H1 (cell line): ENCODE measurements around the gene RAB30. TPM values are rescaled to one million over a fixed set of nuclear protein-coding genes. Genes with fewer than 3 reads are reported as not detected.

Experiments used
- CTCF ChIA-PET: fragments of 300-600 bp; sonication (Branson Sonifier 250); formaldehyde crosslinking; loops from one replicate; lab custom pipeline; 2021; ENCODE audit not compliant: partially characterized antibody; lab: Charles Lee
- POLR2A ChIA-PET: fragments of 300-600 bp; sonication (Branson Sonifier 250); formaldehyde crosslinking; loops from one replicate; lab custom pipeline; 2021; ENCODE audit warnings: inconsistent platforms; ENCODE audit not compliant: partially characterized antibody; lab: Charles Lee
- DNase-seq, 2 experiments: peaks; one replicate each; pipeline versions ENCODE4 v3.0.0 to v3.0.0-alpha.2; 2010 to 2022; ENCODE audit warnings: low spot score in 2 of 2, low read depth in 1 of 2, mixed read lengths in 1 of 2
- FAIRE-seq: peaks from 2 replicates; lab custom pipeline; 2011; peaks lifted over from hg19 to GRCh38; lab: Jason Lieb, UNC
- H2AFZ ChIP-seq: 2 replicates; pipeline ENCODE4 v1.8.1; 2012; ENCODE audit warnings: low read length, inconsistent platforms
- H2AK5ac ChIP-seq: 2 replicates; pipeline ENCODE4 v1.6.1; 2013; ENCODE audit warnings: low read depth, low read length
- H2BK120ac ChIP-seq: replicated peaks from 2 replicates; pipeline ENCODE3; 2013; ENCODE audit warnings: low read depth, low read length, inconsistent platforms
- H2BK12ac ChIP-seq: 2 replicates; pipeline ENCODE4 v1.6.1; 2013; ENCODE audit warnings: low read depth, low read length
- H2BK15ac ChIP-seq: 2 replicates; pipeline ENCODE4 v1.6.1; 2013; ENCODE audit warnings: low read length
- H2BK20ac ChIP-seq: 2 replicates; pipeline ENCODE4 v1.6.1; 2013; ENCODE audit warnings: low read length
- H2BK5ac ChIP-seq: 2 replicates; pipeline ENCODE4 v1.6.1; 2013; ENCODE audit warnings: low read depth, low read length
- H3K14ac ChIP-seq: 2 replicates; pipeline ENCODE4 v1.6.1; 2013; ENCODE audit warnings: inconsistent platforms; ENCODE audit not compliant: insufficient read length
- H3K18ac ChIP-seq: 2 replicates; pipeline ENCODE4 v1.6.1; 2013; ENCODE audit warnings: low read length; ENCODE audit errors: extremely low read depth
- H3K23ac ChIP-seq: 2 replicates; pipeline ENCODE4 v1.6.1; 2013; ENCODE audit warnings: inconsistent platforms; ENCODE audit not compliant: insufficient read length
- H3K23me2 ChIP-seq: 2 replicates; pipeline ENCODE4 v1.6.1; 2013; ENCODE audit warnings: low read depth, low read length
- H3K27ac ChIP-seq: 2 replicates; pipeline ENCODE4 v1.6.1; 2011; ENCODE audit warnings: low read depth, low read length, inconsistent platforms
- H3K27me3 ChIP-seq, 4 experiments: replicated peaks in 1 of 4; 1 replicate in 1 of 4; 2 replicates in 3 of 4; pipeline versions ENCODE4 v1.6.1 to v1.8.1; 2011 to 2013; ENCODE audit warnings: low read length in 3 of 4, mild to moderate bottlenecking in 3 of 4, inconsistent platforms in 2 of 4, mixed read lengths in 2 of 4, moderate library complexity in 1 of 4; ENCODE audit not compliant: control insufficient read depth in 3 of 4, insufficient read depth in 3 of 4; ENCODE audit errors: extremely low read depth in 1 of 4
- H3K36me3 ChIP-seq, 4 experiments: 2 replicates each; pipeline versions ENCODE4 v1.6.1 to v1.8.1; 2011 to 2013; ENCODE audit warnings: mild to moderate bottlenecking in 4 of 4, low read length in 3 of 4, moderate library complexity in 2 of 4, control low read depth in 1 of 4, inconsistent platforms in 1 of 4; ENCODE audit not compliant: insufficient read depth in 4 of 4, control insufficient read depth in 2 of 4
- H3K4ac ChIP-seq: replicated peaks from 2 replicates; pipeline ENCODE3; 2013; ENCODE audit warnings: low read length, low read depth, mixed read lengths, inconsistent platforms; ENCODE audit not compliant: insufficient read length
- H3K4me1 ChIP-seq, 4 experiments: replicated peaks in 1 of 4; 1 replicate in 1 of 4; 2 replicates in 3 of 4; pipeline versions ENCODE4 v1.6.1 to v1.8.1; 2011 to 2013; ENCODE audit warnings: low read length in 3 of 4, inconsistent platforms in 2 of 4, mixed read lengths in 1 of 4; ENCODE audit not compliant: insufficient read depth in 4 of 4, control insufficient read depth in 3 of 4
- H3K4me2 ChIP-seq, 2 experiments: 2 replicates each; pipeline versions ENCODE4 v1.6.1 to v1.8.1; 2011 to 2013; ENCODE audit warnings: low read depth in 2 of 2, low read length in 2 of 2, control low read depth in 1 of 2, inconsistent platforms in 1 of 2, mild to moderate bottlenecking in 1 of 2; ENCODE audit not compliant: insufficient read depth in 1 of 2
- H3K4me3 ChIP-seq, 4 experiments: fragments of 200-600, 300-600 bp in 1 of 4; sonication (generic), shearing (Covaris generic), sonication (Bioruptor Twin) in 1 of 4; 2 replicates each; pipeline versions ENCODE4 v1.5.1 to v1.8.1; 2011 to 2016; ENCODE audit warnings: low read length in 4 of 4, low read depth in 3 of 4, control low read depth in 2 of 4, inconsistent platforms in 2 of 4, mild to moderate bottlenecking in 2 of 4, mixed read lengths in 1 of 4, moderate library complexity in 1 of 4; ENCODE audit not compliant: insufficient read depth in 2 of 4; ENCODE audit errors: extremely low read depth in 1 of 4
- H3K56ac ChIP-seq: replicated peaks from 2 replicates; pipeline ENCODE3; 2013; ENCODE audit warnings: low read depth, mild to moderate bottlenecking, mixed read lengths, low read length, inconsistent platforms; ENCODE audit not compliant: insufficient read length
- H3K79me1 ChIP-seq: 2 replicates; pipeline ENCODE4 v1.6.1; 2013; ENCODE audit warnings: low read depth, low read length, control low read depth
- H3K79me2 ChIP-seq, 2 experiments: 2 replicates each; pipeline versions ENCODE4 v1.6.1 to v1.8.1; 2012 to 2013; ENCODE audit warnings: low read length in 2 of 2, mild to moderate bottlenecking in 2 of 2, inconsistent platforms in 1 of 2; ENCODE audit not compliant: insufficient read depth in 2 of 2, control insufficient read depth in 1 of 2
- H3K9ac ChIP-seq, 4 experiments: replicated peaks in 1 of 4; 1 replicate in 1 of 4; 2 replicates in 3 of 4; pipeline versions ENCODE4 v1.6.1 to v1.8.1; 2011 to 2013; ENCODE audit warnings: low read depth in 3 of 4, low read length in 3 of 4, control low read depth in 2 of 4, mild to moderate bottlenecking in 2 of 4, moderate library complexity in 2 of 4, inconsistent platforms in 1 of 4; ENCODE audit errors: extremely low read depth in 1 of 4
- H3K9me3 ChIP-seq, 2 experiments: 2 replicates each; pipeline versions ENCODE4 v1.6.1 to v1.8.1; 2012 to 2013; ENCODE audit warnings: mild to moderate bottlenecking in 2 of 2, moderate library complexity in 2 of 2, control low read depth in 1 of 2, inconsistent platforms in 1 of 2, low read depth in 1 of 2, low read length in 1 of 2, mixed read lengths in 1 of 2; ENCODE audit not compliant: insufficient read depth in 2 of 2
- H4K20me1 ChIP-seq, 2 experiments: replicated peaks in 1 of 2; 2 replicates each; pipeline versions ENCODE3 to v1.8.1; 2011 to 2013; ENCODE audit warnings: inconsistent platforms in 2 of 2, low read length in 2 of 2, mild to moderate bottlenecking in 1 of 2; ENCODE audit not compliant: insufficient read depth in 2 of 2, control insufficient read depth in 1 of 2
- H4K5ac ChIP-seq: 2 replicates; pipeline ENCODE4 v1.6.1; 2013; ENCODE audit warnings: low read length, low read depth, mixed read lengths, inconsistent platforms; ENCODE audit not compliant: insufficient read length
- H4K8ac ChIP-seq: 2 replicates; pipeline ENCODE4 v1.8.0; 2013; ENCODE audit warnings: mild to moderate bottlenecking, moderate library complexity, low read length, inconsistent platforms; ENCODE audit not compliant: insufficient read depth; ENCODE audit errors: extremely low read depth
- H4K91ac ChIP-seq: replicated peaks from 2 replicates; pipeline ENCODE3; 2013; ENCODE audit warnings: low read length, mixed read lengths, inconsistent platforms; ENCODE audit not compliant: insufficient read length
- ASH2L ChIP-seq: fragments of 200-600, 300-600 bp; sonication (generic); IDR thresholded peaks from one replicate; pipeline ENCODE4 v1.7.1; 2017; ENCODE audit warnings: low read length
- BRCA1 ChIP-seq: IDR thresholded peaks from 2 replicates; pipeline ENCODE4 v1.6.1; 2012; ENCODE audit warnings: low read depth, low read length, improper control_type of control experiment
- CHD1 ChIP-seq: IDR thresholded peaks from 2 replicates; pipeline ENCODE4 v1.6.1; 2012; ENCODE audit warnings: low read depth, low read length, improper control_type of control experiment
- CHD2 ChIP-seq: IDR thresholded peaks from 2 replicates; pipeline ENCODE4 v1.6.1; 2012; ENCODE audit warnings: low read length, improper control_type of control experiment
- CREB1 ChIP-seq: IDR thresholded peaks from 2 replicates; pipeline ENCODE4 v1.6.1; 2012; ENCODE audit warnings: inconsistent platforms
- GTF2F1 ChIP-seq: IDR thresholded peaks from 2 replicates; pipeline ENCODE4 v1.6.1; 2012; ENCODE audit warnings: low read depth, low read length, improper control_type of control experiment, borderline replicate concordance
- JUN ChIP-seq: IDR thresholded peaks from 2 replicates; pipeline ENCODE4 v1.6.1; 2011; ENCODE audit warnings: low read depth, mild to moderate bottlenecking, improper control_type of control experiment, low read length
- JUND ChIP-seq: IDR thresholded peaks from 2 replicates; pipeline ENCODE4 v1.6.1; 2011; ENCODE audit warnings: mild to moderate bottlenecking, improper control_type of control experiment, low read length
- NRF1 ChIP-seq: IDR thresholded peaks from 2 replicates; pipeline ENCODE4 v1.6.1; 2011; ENCODE audit warnings: mild to moderate bottlenecking, low read depth, low read length, improper control_type of control experiment
- RAD21 ChIP-seq, 2 experiments: IDR thresholded peaks in 1 of 2; conservative IDR thresholded peaks in 1 of 2; 2 replicates each; pipeline ENCODE4 v1.6.1; 2011; ENCODE audit warnings: low read depth in 2 of 2, low read length in 2 of 2, improper control_type of control experiment in 1 of 2, inconsistent platforms in 1 of 2, mild to moderate bottlenecking in 1 of 2, moderate library complexity in 1 of 2
- SP1 ChIP-seq: IDR thresholded peaks from 2 replicates; pipeline ENCODE4 v1.6.1; 2011; ENCODE audit warnings: low read depth, low read length
- SRF ChIP-seq: IDR thresholded peaks from 2 replicates; pipeline ENCODE4 v1.6.1; 2011; ENCODE audit warnings: mild to moderate bottlenecking, low read depth, low read length, moderate library complexity
- TBP ChIP-seq: IDR thresholded peaks from 2 replicates; pipeline ENCODE4 v1.6.1; 2011; ENCODE audit warnings: low read depth, low read length, improper control_type of control experiment
- TEAD4 ChIP-seq: IDR thresholded peaks from 2 replicates; pipeline ENCODE4 v1.6.1; 2012; ENCODE audit warnings: low read depth, low read length, inconsistent platforms, mixed read lengths
- WGBS, 2 experiments: shearing (Covaris generic) in 1 of 2; methylation state at CpG; one replicate each; pipeline versions ENCODE4 v1.1.6 to v1.1.7; 2013 to 2015; ENCODE audit warnings: low lambda C conversion rate in 2 of 2, mixed read lengths in 2 of 2, inconsistent platforms in 1 of 2, low coverage in 1 of 2, missing lambda C conversion rate in 1 of 2; ENCODE audit not compliant: insufficient replicate concordance in 2 of 2, insufficient coverage in 1 of 2, insufficient read length in 1 of 2; ENCODE audit errors: extremely low coverage in 1 of 2, missing lambda C conversion rate in 1 of 2; 5-methylcytosine and 5-hydroxymethylcytosine counted together
- polyA plus RNA-seq, 7 experiments: library from polyadenylated mRNA; depleted of rRNA in 3 of 7; stranded (reverse) in 5 of 7; unstranded in 2 of 7; fragments of >200 nt in 5 of 7; fragments of 200-250 nt in 2 of 7; gene quantifications; 1 replicate in 5 of 7; 2 replicates in 1 of 7; 4 replicates in 1 of 7; pipeline versions ENCODE4 v1.2.1 to v1.2.3, GENCODE V29; 2011 to 2013; ENCODE audit warnings: missing spikeins in 2 of 7, mixed read lengths in 2 of 7
- total RNA-seq: library from RNA; stranded (reverse); fragmentation: NEBNext Ultra II Directional; extraction: Animal tissue kit (Norgen Biotek cat#: 25700); gene quantifications from 2 replicates; pipeline ENCODE4 v1.2.1, GENCODE V29; 2021

The RAB30 gene
- total and polyA plus RNA-seq, 2 of the 8 experiments (the other 6 are each of a cell fraction or from before 2014, with no cell fraction given): 1.6 to 11.7 TPM

DNA sequence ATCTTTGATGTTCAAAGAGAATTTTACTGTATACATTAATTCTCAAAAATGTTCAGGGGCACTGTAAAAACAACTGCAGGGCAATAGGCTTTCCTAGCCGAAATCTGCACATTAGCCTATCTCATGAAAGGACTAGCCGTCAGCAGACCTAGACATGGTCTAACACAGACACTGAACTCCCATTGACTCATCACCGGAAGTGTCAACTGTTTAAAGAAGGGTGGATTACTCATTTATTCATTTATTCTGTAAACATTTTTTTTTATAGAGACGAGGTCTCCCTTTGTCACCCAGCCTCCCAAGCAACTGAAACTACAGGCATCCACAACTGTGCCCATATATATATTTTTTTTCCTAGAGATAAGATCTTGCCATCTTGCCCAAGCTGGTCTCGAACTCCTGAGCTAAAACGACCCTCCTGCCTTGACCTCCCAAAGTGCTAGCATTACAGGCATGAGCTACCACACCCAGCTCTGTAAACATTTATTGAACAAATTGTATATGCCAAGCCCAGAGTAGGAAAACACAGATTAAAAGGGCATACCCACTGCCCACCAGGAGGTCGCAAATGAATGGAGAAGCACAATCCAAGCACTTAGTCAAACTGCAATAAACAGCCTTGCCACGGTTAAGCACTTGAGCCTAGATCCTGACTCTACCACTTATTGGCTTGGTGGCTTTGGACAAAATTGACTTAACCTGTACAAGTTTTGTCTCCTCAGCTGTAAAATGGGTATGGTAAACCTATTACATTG is 26.6 kb downstream of the RAB30 start:
- no peak overlapping the region for H2BK15ac ChIP-seq
- no peak overlapping the region for H2BK12ac ChIP-seq
- H3K56ac ChIP-seq: no peak overlapping the region
- no peaks in the 10 kb centered on the region for H3K23me2 ChIP-seq
- H3K4me3 ChIP-seq: no peak overlapping the region
- no peaks in the 10 kb centered on the region; the same call in 1 of the 2 replicates for H3K79me1 ChIP-seq
- H4K8ac ChIP-seq: no peak overlapping the region
- no peak overlapping the region for H3K9ac ChIP-seq
- H3K14ac ChIP-seq: no peak overlapping the region
- no peak overlapping the region for H3K27ac ChIP-seq
- H2BK120ac ChIP-seq: no peak overlapping the region
- H3K9me3 ChIP-seq: no peaks in the 10 kb centered on the region
- H3K4me2 ChIP-seq: no peak overlapping the region
- no peaks in the 10 kb centered on the region for H3K36me3 ChIP-seq
- DNase-seq: no peak
- no peaks in the 10 kb centered on the region for H3K27me3 ChIP-seq
- H3K18ac ChIP-seq: no peak overlapping the region
- peaks cover 0 to 7% (median 2%) of the 10 kb centered on the region in 4 experiments; a peak in 2 of 7 replicates for H3K4me1 ChIP-seq
- FAIRE-seq: no peak
- 77% methylated on average over 8 of the region's 8 CpGs; no CpG with 5 or more reads in 1 of the 2 experiments for WGBS, 2 experiments
- H2BK5ac ChIP-seq: no peak overlapping the region
- ChIA-PET POLR2A (no interaction called here), CTCF (interaction anchor here (1.3 kb wide), 1 partner anchor 24 kb away, joined by 5 read pairs; no protein-coding TSS in a partner anchor)
- H2AFZ ChIP-seq: no peak overlapping the region
- H4K91ac ChIP-seq: no peak overlapping the region
- no peak overlapping the region for H2BK20ac ChIP-seq
- H2AK5ac ChIP-seq: no peak overlapping the region
- H3K79me2 ChIP-seq: no peaks in the 10 kb centered on the region
- no peak overlapping the region for H3K23ac ChIP-seq
- H4K20me1 ChIP-seq: no peaks in the 10 kb centered on the region
- H4K5ac ChIP-seq: no peak overlapping the region
- H3K4ac ChIP-seq: no peak overlapping the region
- TF ChIP-seq NRF1: no peak
- no peak for TF ChIP-seq TEAD4
- no peak for TF ChIP-seq ASH2L
- no peak for TF ChIP-seq CREB1
- TF ChIP-seq TBP: no peak
- no peak for TF ChIP-seq BRCA1
- TF ChIP-seq CHD1: no peak
- TF ChIP-seq RAD21 (IDR thresholded peaks at IDR 0.05 in 1 of 2, conservative IDR thresholded peaks at IDR 0.05 in 1 of 2; ENCODE audit: low read depth in 2 of 2, low read length in 2 of 2): no peak
- no peak for TF ChIP-seq GTF2F1
- TF ChIP-seq SRF: no peak
- no peak for TF ChIP-seq JUN
- no peak for TF ChIP-seq CHD2
- no peak for TF ChIP-seq SP1
- TF ChIP-seq JUND: no peak
